IMR-90 (cell line): ENCODE data around the gene AMBP. TPM values are rescaled to one million over a fixed set of nuclear protein-coding genes. Genes with fewer than 3 reads are reported as not detected.

ENCODE experiments used
- ATAC-seq: fragments of 200-7000 bp; cut with Tn5 transposase; 2 replicates; pipeline ENCODE4 v1.9.1; 2020; ENCODE audit warnings: low read depth, mild to moderate bottlenecking, moderate library complexity
- BruUV-seq: library from RNA; stranded (reverse); fragments of 400-500 nt; replicated peaks from 2 replicates; lab custom pipeline; 2021; lab: Mats Ljungman, UMichigan
- CTCF ChIA-PET: fragments of 300-600 bp; formaldehyde crosslinking; extraction: SDS; loops from one replicate; lab custom pipeline; 2021; ENCODE audit warnings: antibody characterized with exemption; lab: Yijun Ruan, JAX
- POLR2A ChIA-PET: fragments of 300-600 bp; sonication (Branson Sonifier 250); formaldehyde crosslinking; loops from one replicate; lab custom pipeline; 2022; ENCODE audit warnings: antibody characterized with exemption; ENCODE audit not compliant: unreplicated experiment; lab: Charles Lee
- DNase-seq: peaks from one replicate; pipeline ENCODE4 v3.0.0; 2013
- H2AFZ ChIP-seq: replicated peaks from 2 replicates; pipeline ENCODE3; 2013; ENCODE audit warnings: low read length, mild to moderate bottlenecking; ENCODE audit not compliant: poor library complexity
- H2AK5ac ChIP-seq: 2 replicates; pipeline ENCODE4 v1.6.1; 2013; ENCODE audit warnings: low read depth, low read length, inconsistent platforms
- H2AK9ac ChIP-seq: replicated peaks from 2 replicates; pipeline ENCODE3; 2013; ENCODE audit warnings: mild to moderate bottlenecking, low read depth, low read length, moderate library complexity; ENCODE audit not compliant: poor library complexity
- H2BK120ac ChIP-seq: 2 replicates; pipeline ENCODE4 v1.6.1; 2013; ENCODE audit warnings: low read depth, low read length, inconsistent platforms
- H2BK15ac ChIP-seq: 3 replicates; pipeline ENCODE4 v1.6.1; 2013; ENCODE audit warnings: low read depth, low read length, inconsistent platforms
- H2BK20ac ChIP-seq: 2 replicates; pipeline ENCODE4 v1.6.1; 2013; ENCODE audit warnings: low read depth, mild to moderate bottlenecking, inconsistent platforms, low read length, moderate library complexity
- H2BK5ac ChIP-seq: 2 replicates; pipeline ENCODE4 v1.6.1; 2013; ENCODE audit warnings: mild to moderate bottlenecking, low read depth, low read length, inconsistent platforms; ENCODE audit not compliant: poor library complexity, severe bottlenecking
- H3K14ac ChIP-seq: replicated peaks from 2 replicates; pipeline ENCODE4 v1.6.1; 2013; ENCODE audit warnings: low read depth, low read length, inconsistent platforms
- H3K18ac ChIP-seq: 2 replicates; pipeline ENCODE4 v1.6.1; 2013; ENCODE audit warnings: low read depth, low read length, control low read depth
- H3K23ac ChIP-seq: 2 replicates; pipeline ENCODE4 v1.6.1; 2013; ENCODE audit warnings: low read depth, low read length, inconsistent platforms
- H3K27ac ChIP-seq: 2 replicates; pipeline ENCODE4 v1.5.1; 2013; ENCODE audit warnings: mild to moderate bottlenecking, control low read depth, low read length; ENCODE audit not compliant: insufficient read depth
- H3K27me3 ChIP-seq: 2 replicates; pipeline ENCODE4 v1.6.1; 2013; ENCODE audit warnings: low read length; ENCODE audit not compliant: control insufficient read depth, insufficient read depth
- H3K36me3 ChIP-seq: 2 replicates; pipeline ENCODE4 v1.6.1; 2013; ENCODE audit warnings: low read length, mixed read lengths; ENCODE audit not compliant: control insufficient read depth, insufficient read depth
- H3K4ac ChIP-seq: 2 replicates; pipeline ENCODE4 v1.6.1; 2013; ENCODE audit warnings: low read depth, low read length, inconsistent platforms
- H3K4me1 ChIP-seq: 2 replicates; pipeline ENCODE4 v1.6.1; 2013; ENCODE audit warnings: low read length, mixed read lengths; ENCODE audit not compliant: control insufficient read depth, insufficient read depth
- H3K4me2 ChIP-seq: 2 replicates; pipeline ENCODE4 v1.6.1; 2013; ENCODE audit warnings: low read depth, mild to moderate bottlenecking, control low read depth, low read length, moderate library complexity
- H3K4me3 ChIP-seq: 2 replicates; pipeline ENCODE4 v1.5.1; 2013; ENCODE audit warnings: low read depth, mild to moderate bottlenecking, control low read depth, low read length, moderate library complexity; ENCODE audit not compliant: insufficient read depth
- H3K56ac ChIP-seq: 2 replicates; pipeline ENCODE4 v1.6.1; 2013; ENCODE audit warnings: low read length, inconsistent platforms; ENCODE audit not compliant: insufficient read depth; ENCODE audit errors: extremely low read depth
- H3K79me1 ChIP-seq, 2 experiments: 2 replicates each; pipeline ENCODE4 v1.6.1; 2013; ENCODE audit warnings: low read length in 2 of 2, inconsistent platforms in 1 of 2, low read depth in 1 of 2
- H3K9ac ChIP-seq: 2 replicates; pipeline ENCODE4 v1.6.1; 2013; ENCODE audit warnings: low read depth, low read length, control low read depth
- H3K9me1 ChIP-seq: 2 replicates; pipeline ENCODE4 v1.6.1; 2013; ENCODE audit warnings: low read length, inconsistent platforms; ENCODE audit not compliant: insufficient read depth
- H3K9me3 ChIP-seq: 2 replicates; pipeline ENCODE4 v1.6.1; 2013; ENCODE audit warnings: low read length; ENCODE audit not compliant: control insufficient read depth, insufficient read depth
- H4K20me1 ChIP-seq: 2 replicates; pipeline ENCODE4 v1.6.1; 2013; ENCODE audit warnings: low read length, inconsistent platforms; ENCODE audit not compliant: insufficient read depth
- H4K5ac ChIP-seq: 2 replicates; pipeline ENCODE4 v1.6.1; 2013; ENCODE audit warnings: mild to moderate bottlenecking, low read depth, low read length, control low read depth
- H4K8ac ChIP-seq, 2 experiments: 2 replicates each; pipeline ENCODE4 v1.6.1; 2013; ENCODE audit warnings: low read depth in 2 of 2, low read length in 2 of 2, control low read depth in 1 of 2, inconsistent platforms in 1 of 2
- H4K91ac ChIP-seq: 2 replicates; pipeline ENCODE4 v1.6.1; 2013; ENCODE audit warnings: low read depth, low read length, inconsistent platforms; ENCODE audit not compliant: insufficient read depth
- BHLHE40 ChIP-seq: fragments of 150-350 bp; IDR thresholded peaks from 2 replicates; pipeline ENCODE4 v1.6.1; 2016; ENCODE audit warnings: mild to moderate bottlenecking, low read depth, low read length
- CEBPB ChIP-seq: IDR thresholded peaks from 2 replicates; pipeline ENCODE4 v1.6.1; 2012; ENCODE audit warnings: low read depth, low read length, improper control_type of control experiment
- CHD1 ChIP-seq: IDR thresholded peaks from 2 replicates; pipeline ENCODE4 v1.6.1; 2012; ENCODE audit warnings: low read depth, low read length, improper control_type of control experiment
- ELK1 ChIP-seq: fragments of 150-350 bp; IDR thresholded peaks from 2 replicates; pipeline ENCODE4 v1.6.1; 2016; ENCODE audit warnings: low read depth, mild to moderate bottlenecking, low read length, moderate library complexity, borderline replicate concordance
- FOS ChIP-seq: fragments of 150-350 bp; IDR thresholded peaks from 2 replicates; pipeline ENCODE4 v1.6.1; 2016; ENCODE audit warnings: low read depth, low read length
- MAFK ChIP-seq: IDR thresholded peaks from 2 replicates; pipeline ENCODE4 v1.6.1; 2012; ENCODE audit warnings: low read depth, low read length, improper control_type of control experiment
- MAZ ChIP-seq: IDR thresholded peaks from 2 replicates; pipeline ENCODE4 v1.6.1; 2012; ENCODE audit warnings: low read depth, mild to moderate bottlenecking, low read length, improper control_type of control experiment, moderate library complexity, borderline replicate concordance
- MXI1 ChIP-seq: IDR thresholded peaks from 2 replicates; pipeline ENCODE4 v1.6.1; 2012; ENCODE audit warnings: low read depth, mild to moderate bottlenecking, low read length, moderate library complexity, borderline replicate concordance
- NFE2L2 ChIP-seq: fragments of 150-350 bp; IDR thresholded peaks from 2 replicates; pipeline ENCODE4 v1.6.1; 2016; ENCODE audit warnings: low read depth, mild to moderate bottlenecking, low read length
- POLR2A ChIP-seq: IDR thresholded peaks from 2 replicates; pipeline ENCODE4 v1.6.1; 2012; ENCODE audit warnings: mild to moderate bottlenecking, low read depth, low read length
- RAD21 ChIP-seq: IDR thresholded peaks from 2 replicates; pipeline ENCODE4 v1.6.1; 2012; ENCODE audit warnings: low read length, improper control_type of control experiment
- RCOR1 ChIP-seq: IDR thresholded peaks from 2 replicates; pipeline ENCODE4 v1.6.1; 2012; ENCODE audit warnings: mild to moderate bottlenecking, low read length, improper control_type of control experiment; ENCODE audit not compliant: insufficient replicate concordance
- RFX5 ChIP-seq: IDR thresholded peaks from 2 replicates; pipeline ENCODE4 v1.8.0; 2012; ENCODE audit warnings: low read depth, mild to moderate bottlenecking, low read length, moderate library complexity
- SMC3 ChIP-seq: fragments of 150-350 bp; IDR thresholded peaks from 2 replicates; pipeline ENCODE4 v1.6.1; 2016; ENCODE audit warnings: low read depth, mild to moderate bottlenecking, antibody characterized with exemption, low read length, moderate library complexity
- USF2 ChIP-seq: fragments of 150-350 bp; IDR thresholded peaks from 2 replicates; pipeline ENCODE4 v1.6.1; 2017; ENCODE audit warnings: mild to moderate bottlenecking, antibody characterized with exemption, low read length, low read depth
- WGBS, 2 experiments: methylation state at CpG; one replicate each; pipeline versions ENCODE4 v1.1.5 to v1.1.7; 2013; ENCODE audit warnings: missing lambda C conversion rate in 2 of 2; ENCODE audit not compliant: insufficient read length in 1 of 2; ENCODE audit errors: extremely low coverage in 2 of 2; 5-methylcytosine and 5-hydroxymethylcytosine counted together
- dilution Hi-C: fragments of 300-500 bp; cut with HindIII; formaldehyde crosslinking; loops from one replicate; pipeline ENCODE4 v1.14.3; 2018; ENCODE audit warnings: low sequenced_read_pairs; ENCODE audit not compliant: unreplicated experiment
- in situ Hi-C: fragments of 300-500 bp; cut with MboI; formaldehyde crosslinking; loops from 3 replicates; pipeline ENCODE4 v1.14.3; 2019; ENCODE audit warnings: low sequenced_read_pairs, inconsistent platforms, mixed read lengths
- intact Hi-C: fragments of 100-400 bp; cut with micrococcal nuclease; formaldehyde crosslinking; loops from 2 replicates; pipeline ENCODE4 v1.10.0; 2022
- polyA plus RNA-seq, 3 experiments: library from polyadenylated mRNA; depleted of rRNA; stranded (reverse); fragments of >200 nt; gene quantifications; 2 replicates each; pipeline ENCODE4 v1.2.3, GENCODE V29; 2012; ENCODE audit warnings: low replicate concordance in 1 of 3
- total RNA-seq: library from RNA; depleted of rRNA; stranded (reverse); fragments of >200 nt; gene quantifications from 2 replicates; pipeline ENCODE4 v1.2.3, GENCODE V29; 2012
- TF ChIP-seq, protein P1 (sequence below): conservative IDR thresholded peaks from 2 replicates; pipeline ENCODE4 v1.5.1; 2012; ENCODE audit warnings: mild to moderate bottlenecking, low read depth, low read length, improper control_type of control experiment

Gene AMBP
- total and polyA plus RNA-seq, 2 of the 4 experiments (the other 2 are of a cell fraction), result not detected

DNA sequence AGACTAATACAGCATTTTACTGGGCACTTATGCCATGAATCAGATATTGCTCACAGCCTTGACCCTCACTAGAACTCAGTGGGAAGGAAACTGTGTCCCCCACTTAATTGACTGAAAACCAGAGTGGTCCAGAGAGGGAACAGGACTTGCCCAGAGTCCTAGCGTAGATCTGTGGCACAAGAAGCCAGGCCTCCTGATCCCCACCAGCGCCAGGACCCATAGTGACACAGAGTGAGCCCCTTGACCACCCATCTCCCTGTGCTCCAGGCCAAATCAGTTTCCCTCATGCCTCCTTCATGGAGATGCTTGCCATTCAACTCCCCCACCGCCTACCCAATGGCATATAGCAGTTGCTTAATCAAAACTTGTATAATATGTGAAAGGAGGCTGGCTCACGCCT lies 12.7 kb upstream of the AMBP start:
- POLR2A ChIA-PET, result no interaction called here

More for the DNA sequence above, 12.7 kb upstream of the AMBP start:
- Histone ChIP-seq H2BK120ac (no peak overlapping the region), H3K4me1 (no peaks in the 10 kb centered on the region), H2AK5ac (no peak overlapping the region), H4K20me1 (no peaks in the 10 kb centered on the region), H3K4ac (no peak overlapping the region), H2AFZ (no peak overlapping the region), H4K91ac (no peak overlapping the region), H2BK20ac (no peak overlapping the region), H3K4me2 (no peak overlapping the region), H2BK5ac (no peak overlapping the region), H2BK15ac (no peak overlapping the region), H2AK9ac (no peak overlapping the region), H3K56ac (no peak overlapping the region), H3K27ac (no peak overlapping the region), H3K23ac (no peak overlapping the region), H3K36me3 (no peaks in the 10 kb centered on the region), H3K9me3 (0 out of 2 replicates have a peak, but pooled peaks cover 2% of the 10 kb centered on the region), H3K9me1 (no peaks in the 10 kb centered on the region), H3K9ac (no peak overlapping the region), H3K4me3 (no peak overlapping the region), H3K14ac (no peak overlapping the region), H3K79me1 (no peaks in the 10 kb centered on the region), H3K27me3 (peaks cover 67% of the 10 kb centered on the region), H4K5ac (no peak overlapping the region), H4K8ac (no peak overlapping the region), H3K18ac (no peak overlapping the region)
- intact Hi-C loops (no loop called here), dilution Hi-C loops (no loop called here), in situ Hi-C loops (no loop called here)
- BruUV-seq, result no TSS peak
- no CpG with 5 or more reads among the region's 4 CpGs for WGBS, 2 experiments
- DNase-seq, result no peak
- ATAC-seq, result no peak
- TF ChIP-seq MAFK, result no peak
- no peak for TF ChIP-seq SMC3
- no peak for TF ChIP-seq USF2
- no peak for TF ChIP-seq CEBPB
- no peak for TF ChIP-seq RCOR1
- TF ChIP-seq POLR2A, result no peak
- no peak for TF ChIP-seq ELK1
- TF ChIP-seq RAD21, result no peak
- no peak for TF ChIP-seq MXI1
- no peak for TF ChIP-seq FOS
- no peak for TF ChIP-seq CHD1
- no peak for TF ChIP-seq BHLHE40
- TF ChIP-seq MAZ, result no peak
- TF ChIP-seq, protein P1, sequence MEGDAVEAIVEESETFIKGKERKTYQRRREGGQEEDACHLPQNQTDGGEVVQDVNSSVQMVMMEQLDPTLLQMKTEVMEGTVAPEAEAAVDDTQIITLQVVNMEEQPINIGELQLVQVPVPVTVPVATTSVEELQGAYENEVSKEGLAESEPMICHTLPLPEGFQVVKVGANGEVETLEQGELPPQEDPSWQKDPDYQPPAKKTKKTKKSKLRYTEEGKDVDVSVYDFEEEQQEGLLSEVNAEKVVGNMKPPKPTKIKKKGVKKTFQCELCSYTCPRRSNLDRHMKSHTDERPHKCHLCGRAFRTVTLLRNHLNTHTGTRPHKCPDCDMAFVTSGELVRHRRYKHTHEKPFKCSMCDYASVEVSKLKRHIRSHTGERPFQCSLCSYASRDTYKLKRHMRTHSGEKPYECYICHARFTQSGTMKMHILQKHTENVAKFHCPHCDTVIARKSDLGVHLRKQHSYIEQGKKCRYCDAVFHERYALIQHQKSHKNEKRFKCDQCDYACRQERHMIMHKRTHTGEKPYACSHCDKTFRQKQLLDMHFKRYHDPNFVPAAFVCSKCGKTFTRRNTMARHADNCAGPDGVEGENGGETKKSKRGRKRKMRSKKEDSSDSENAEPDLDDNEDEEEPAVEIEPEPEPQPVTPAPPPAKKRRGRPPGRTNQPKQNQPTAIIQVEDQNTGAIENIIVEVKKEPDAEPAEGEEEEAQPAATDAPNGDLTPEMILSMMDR, result no peak
- no peak for TF ChIP-seq NFE2L2
- TF ChIP-seq RFX5, result no peak
- CTCF ChIA-PET, result no interaction called here
